GM04503 (cell line): ENCODE measurements around the gene TMEM9.
"Not testable (repeated sequence)": the region's sequence is repeated elsewhere in the genome, so short reads cannot be mapped to it uniquely, and the experiment has no call there.

Experiments
- DNase-seq: peaks from one replicate; pipeline ENCODE4 v3.0.0-alpha.2; 2012; ENCODE audit warnings: low read depth

TMEM9 gene

GRCh38 chr1:201172999-201173610 is 18.8 kb upstream of the TMEM9 start:
- no peak for DNase-seq

GRCh38 chr1:201172326-201172725 is 18.1 kb upstream of the TMEM9 start:
- DNase-seq = no peak

GRCh38 chr1:201171063-201172036 is 17.1 kb upstream of the TMEM9 start:
- DNase-seq = no peak

- DNase-seq = peak; percentile 86
These were observed 16.3 kb upstream of the TMEM9 start for GRCh38 chr1:201170533-201171062.

- no peak for DNase-seq
These were observed 15.8 kb upstream of the TMEM9 start for GRCh38 chr1:201169971-201170532.

GRCh38 chr1:201169203-201169602 is 14.9 kb upstream of the TMEM9 start:
- no peak for DNase-seq

- no peak for DNase-seq
These were observed 13.0 kb upstream of the TMEM9 start for GRCh38 chr1:201167041-201167991.

GRCh38 chr1:201164645-201165044 is 10.4 kb upstream of the TMEM9 start:
- DNase-seq = no peak

- DNase-seq = no peak
These were observed 9.4 kb upstream of the TMEM9 start for GRCh38 chr1:201163707-201164106.

- not testable (repeated sequence) for DNase-seq
These were observed 8.8 kb upstream of the TMEM9 start for GRCh38 chr1:201163036-201163435.

GRCh38 chr1:201157949-201158348 is 3.7 kb upstream of the TMEM9 start:
- DNase-seq = no peak

GRCh38 chr1:201156819-201157218 is 2.5 kb upstream of the TMEM9 start:
- no peak for DNase-seq

- DNase-seq = no peak
These were observed 2.1 kb upstream of the TMEM9 start for GRCh38 chr1:201156346-201156745.

GRCh38 chr1:201155354-201155753 is 1.1 kb upstream of the TMEM9 start:
- no peak for DNase-seq

GRCh38 chr1:201153474-201154388 is 543 bp downstream of the TMEM9 start:
- no peak for DNase-seq

GRCh38 chr1:201149400-201149799 is 4.9 kb downstream of the TMEM9 start:
- DNase-seq = no peak

GRCh38 chr1:201147396-201148015 is 6.8 kb downstream of the TMEM9 start:
- DNase-seq = no peak

GRCh38 chr1:201146626-201147390 is 7.5 kb downstream of the TMEM9 start:
- DNase-seq = no peak

GRCh38 chr1:201145816-201146215 is 8.5 kb downstream of the TMEM9 start:
- no peak for DNase-seq
